HepG2 (cell line): Measurements from ENCODE around the gene VPS54. TPM values are rescaled to one million over a fixed set of nuclear protein-coding genes. Genes with fewer than 3 reads are reported as not detected.

Experiments used
- ATAC-seq: fragments of 200-7000 bp; cut with Tn5 transposase; 3 replicates; pipeline ENCODE4 v1.9.1; 2020; ENCODE audit warnings: mild to moderate bottlenecking, moderate library complexity
- BruUV-seq: library from RNA; stranded (reverse); fragments of 400-500 nt; replicated peaks from 2 replicates; lab custom pipeline; 2021; lab: Mats Ljungman, UMichigan
- CTCF ChIA-PET: fragments of 300-600 bp; formaldehyde crosslinking; extraction: SDS; loops from one replicate; lab custom pipeline; 2021; ENCODE audit warnings: low total read pairs, inconsistent platforms, low intra/inter-chr PET ratio; lab: Yijun Ruan, JAX
- POLR2A ChIA-PET: fragments of 350-600 bp; sonication (Branson Sonifier 250); formaldehyde crosslinking; loops from one replicate; lab custom pipeline; 2020; ENCODE audit warnings: antibody characterized with exemption, inconsistent platforms; lab: Yijun Ruan, JAX
- DNase-seq: peaks from one replicate; pipeline ENCODE4 v3.0.0-alpha.2; 2015; ENCODE audit warnings: low spot score
- FAIRE-seq: peaks from 3 replicates; lab custom pipeline; 2011; peaks lifted over from hg19 to GRCh38; lab: Jason Lieb, UNC
- H2AFZ ChIP-seq: one replicate; pipeline ENCODE4 v1.6.1; 2011; ENCODE audit warnings: low read length, inconsistent platforms
- H3K27ac ChIP-seq: fragments of 300-600 bp; 3 replicates; pipeline ENCODE4 v1.8.0; 2011; ENCODE audit warnings: mixed run types, mild to moderate bottlenecking, mixed read lengths, low read length, inconsistent platforms; ENCODE audit not compliant: insufficient read depth; ENCODE audit errors: extremely low read length
- H3K27me3 ChIP-seq, 2 experiments: fragments of 200-600 bp in 1 of 2; 2 replicates in 1 of 2; 3 replicates in 1 of 2; pipeline versions ENCODE4 v1.6.0 to v1.8.0; 2011; ENCODE audit warnings: low read length in 2 of 2, mild to moderate bottlenecking in 2 of 2, moderate library complexity in 2 of 2, inconsistent platforms in 1 of 2; ENCODE audit not compliant: insufficient read depth in 2 of 2, control insufficient read depth in 1 of 2
- H3K36me3 ChIP-seq, 2 experiments: fragments of 200-600 bp in 1 of 2; replicated peaks in 1 of 2; 2 replicates in 1 of 2; 3 replicates in 1 of 2; pipeline versions ENCODE4 v1.5.1 to v1.8.0; 2011; ENCODE audit warnings: low read length in 2 of 2, inconsistent platforms in 1 of 2; ENCODE audit not compliant: insufficient read depth in 2 of 2, control insufficient read depth in 1 of 2
- H3K4me1 ChIP-seq: 2 replicates; pipeline ENCODE4 v1.5.1; 2012; ENCODE audit warnings: low read length, inconsistent platforms; ENCODE audit not compliant: insufficient read depth
- H3K4me2 ChIP-seq: 2 replicates; pipeline ENCODE4 v1.6.0; 2011; ENCODE audit warnings: low read depth, low read length, inconsistent platforms
- H3K4me3 ChIP-seq, 3 experiments: fragments of 200-600 bp in 1 of 3; sonication (generic), shearing (Covaris generic) in 1 of 3; replicated peaks in 1 of 3; 2 replicates each; pipeline ENCODE4 v1.5.1; 2011 to 2016; ENCODE audit warnings: low read length in 3 of 3, inconsistent platforms in 2 of 3, low read depth in 2 of 3, mild to moderate bottlenecking in 2 of 3, control low read depth in 1 of 3, mixed read lengths in 1 of 3; ENCODE audit not compliant: insufficient read depth in 1 of 3
- H3K79me2 ChIP-seq: one replicate; pipeline ENCODE4 v1.6.1; 2011; ENCODE audit warnings: low read length, inconsistent platforms; ENCODE audit not compliant: insufficient read depth
- H3K9ac ChIP-seq: 2 replicates; pipeline ENCODE4 v1.6.0; 2011; ENCODE audit warnings: mild to moderate bottlenecking, low read depth, low read length, inconsistent platforms; ENCODE audit not compliant: insufficient read depth
- H3K9me3 ChIP-seq: 2 replicates; pipeline ENCODE4 v1.5.1; 2012; ENCODE audit warnings: mild to moderate bottlenecking, low read length
- H4K20me1 ChIP-seq: 2 replicates; pipeline ENCODE4 v1.6.0; 2011; ENCODE audit warnings: inconsistent platforms, mild to moderate bottlenecking, low read length, moderate library complexity; ENCODE audit not compliant: insufficient read depth
- ARNT ChIP-seq: fragments of 450-650 bp; IDR thresholded peaks from 2 replicates; pipeline ENCODE4 v1.6.1; 2017
- MIER2 ChIP-seq: IDR thresholded peaks from 2 replicates; pipeline ENCODE4 v1.6.1; 2016; ENCODE audit warnings: missing biosample characterization, missing genetic modification reagents
- MXD1 ChIP-seq: sonication (generic); formaldehyde crosslinking; IDR thresholded peaks from 2 replicates; pipeline ENCODE4 v1.4.0; 2020; ENCODE audit warnings: mild to moderate bottlenecking, missing genetic modification reagents
- PCBP2 ChIP-seq: fragments of 200-400 bp; formaldehyde crosslinking; optimal IDR thresholded peaks from 2 replicates; pipeline ENCODE3; 2018; ENCODE audit warnings: low read length, low read depth; ENCODE audit not compliant: poor library complexity, severe bottlenecking
- SMAD9 ChIP-seq: sonication (generic); formaldehyde crosslinking; IDR thresholded peaks from 2 replicates; pipeline ENCODE4 v1.5.1; 2020; ENCODE audit warnings: mild to moderate bottlenecking, missing genetic modification reagents
- ZBTB42 ChIP-seq: sonication (generic); formaldehyde crosslinking; IDR thresholded peaks from 2 replicates; pipeline ENCODE4 v1.5.0; 2020; ENCODE audit warnings: mild to moderate bottlenecking, missing genetic modification reagents
- ZBTB7A ChIP-seq: sonication (generic); formaldehyde crosslinking; IDR thresholded peaks from 2 replicates; pipeline ENCODE4 v1.8.0; 2022; ENCODE audit warnings: mild to moderate bottlenecking, missing genetic modification reagents
- ZEB1 ChIP-seq: IDR thresholded peaks from 2 replicates; pipeline ENCODE4 v1.6.1; 2012; ENCODE audit warnings: mild to moderate bottlenecking, low read depth, inconsistent platforms; ENCODE audit not compliant: insufficient replicate concordance
- ZNF263 ChIP-seq: sonication (generic); formaldehyde crosslinking; IDR thresholded peaks from 2 replicates; pipeline ENCODE4 v1.4.0; 2020; ENCODE audit warnings: missing genetic modification reagents
- ZNF510 ChIP-seq: sonication (generic); formaldehyde crosslinking; IDR thresholded peaks from 2 replicates; pipeline ENCODE4 v1.4.0; 2020; ENCODE audit warnings: low read depth, mild to moderate bottlenecking, missing genetic modification reagents
- WGBS: methylation state at CpG from one replicate; pipeline ENCODE4 v1.1.6; 2017; ENCODE audit warnings: low lambda C conversion rate; 5-methylcytosine and 5-hydroxymethylcytosine counted together
- in situ Hi-C: cut with HindIII; loops from 2 replicates; pipeline ENCODE4 v1.10.0; 2017; ENCODE audit warnings: low pct_unique_long_range_greater_than_20kb; ENCODE audit not compliant: extremely low pct_ligation_motif_present
- intact Hi-C: fragments of 100-400 bp; cut with micrococcal nuclease; formaldehyde crosslinking; loops from one replicate; pipeline ENCODE4 v1.10.0; 2022; ENCODE audit not compliant: unreplicated experiment
- polyA plus RNA-seq, 8 experiments: library from polyadenylated mRNA; depleted of rRNA in 3 of 8; stranded (reverse) in 7 of 8; unstranded in 1 of 8; fragments of >200 nt; fragmentation: Illumina TruSeq in 4 of 8; extraction: Trizol in 4 of 8; gene quantifications; 2 replicates each; pipeline versions ENCODE4 v1.2.1 to v1.2.3, GENCODE V29; 2011 to 2016; ENCODE audit warnings: low read depth in 4 of 8, missing spikeins in 1 of 8, mixed read lengths in 1 of 8; ENCODE audit not compliant: insufficient read depth in 1 of 8
- total RNA-seq, 5 experiments: library from RNA; depleted of rRNA; stranded (reverse); fragments of >200 nt; fragmentation: Illumina TruSeq; extraction: Trizol; gene quantifications; 2 replicates each; pipeline ENCODE4 v1.2.3, GENCODE V29; 2016; ENCODE audit warnings: low read depth in 1 of 5

The VPS54 gene
- total and polyA plus RNA-seq, 2 of the 13 experiments (the other 11 are each of a cell fraction or from before 2014, with no cell fraction given) = 64.7 to 77.5 TPM

GRCh38 chr2:63878486-63878885, 140.7 kb downstream of the VPS54 start (continued):
- TF ChIP-seq MXD1 (no peak), ZBTB42 (CRISPR knock-in tag) (no peak), ARNT (no peak), MIER2 (CRISPR knock-in tag) (no peak), ZBTB7A (CRISPR knock-in tag) (no peak), ZNF263 (CRISPR knock-in tag) (peak; percentile 83), SMAD9 (CRISPR knock-in tag) (no peak), PCBP2 (no peak), ZNF510 (no peak)

- Histone ChIP-seq H3K4me2 (no peak overlapping the region), H4K20me1 (peaks cover 10% of the 10 kb centered on the region; the same call in 1 of the 2 replicates), H3K27me3 (no peaks in the 10 kb centered on the region), H3K36me3 (peaks cover 6 to 68% of the 10 kb centered on the region in 2 experiments), H3K9me3 (no peaks in the 10 kb centered on the region), H2AFZ (no peak overlapping the region), H3K79me2 (peaks cover 33% of the 10 kb centered on the region), H3K4me1 (peaks cover 22% of the 10 kb centered on the region), H3K27ac (no peak overlapping the region), H3K9ac (no peak overlapping the region), H3K4me3 (no peak overlapping the region)
- no peak for ATAC-seq
- CTCF ChIA-PET = no interaction called here
- no peak for TF ChIP-seq ZEB1
- POLR2A ChIA-PET = no interaction called here
- no peak for DNase-seq
- intact Hi-C loops (no loop called here), in situ Hi-C loops (loop anchor here (10.0 kb wide), 1 partner anchor 282 kb away; no protein-coding TSS in a partner anchor)
- no TSS peak for BruUV-seq
- FAIRE-seq = no peak
- WGBS = 97% methylated on average over 5 of the region's 5 CpGs
Observed at GRCh38 chr2:63876311-63876710, 142.9 kb downstream of the VPS54 start.
